ENCODE measurements around the gene ERC1. TPM values are rescaled to one million over a fixed set of nuclear protein-coding genes. Genes with fewer than 3 reads are reported as not detected.

ERC1 gene
- total RNA-seq, 5 donors from 2014 or later (not counting 1 experiment from before 2014, with no cell fraction given): 41.8 to 68.0 (median 46.5) TPM

DNA sequence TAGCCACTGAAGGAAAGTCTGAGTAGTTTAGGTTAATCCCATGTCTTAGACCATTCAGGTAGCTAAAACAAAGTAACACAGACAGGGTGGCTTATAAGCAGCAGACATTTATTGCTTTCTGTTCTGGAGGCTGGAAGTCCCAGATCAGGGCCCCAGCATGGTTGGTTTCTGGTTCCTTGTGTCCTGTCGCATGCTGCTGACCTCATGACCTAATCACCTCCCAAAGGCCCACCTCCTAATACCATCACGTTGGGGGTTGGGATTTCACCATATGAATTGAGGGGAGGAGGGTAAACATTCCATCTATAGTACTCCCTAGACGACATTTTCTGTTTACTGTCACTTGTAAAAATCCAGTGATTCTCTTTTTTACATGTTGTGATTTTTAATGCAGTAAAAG, 454.8 kb downstream of the ERC1 start:
- no peak for ATAC-seq (replicated peaks in 1 of 4)
- H3K4me1 Mint-ChIP-seq: no peaks in the 10 kb centered on the region
- H3K9me3 Mint-ChIP-seq: no peaks in the 10 kb centered on the region
- DNase-seq: no peak
- H3K4me3 Mint-ChIP-seq: no peak overlapping the region
- no peak overlapping the region for H3K27ac Mint-ChIP-seq
- ChIA-PET POLR2A (no interaction called here), CTCF (interaction anchor here in 1 of 2 donors (1.0 kb wide), 1 partner anchor 327 kb away, joined by 4 read pairs; no protein-coding TSS in a partner anchor)
- no CpG with 5 or more reads among the region's 3 CpGs for WGBS (ENCODE audit: insufficient coverage)
- Histone ChIP-seq H3K27ac (ENCODE audit: low read length) (no peak overlapping the region), H3K4me3 (ENCODE audit: control insufficient read depth in 1 of 2, extremely low read depth in 1 of 2, low read length in 1 of 2) (no peak overlapping the region), H3K27me3 (replicated peaks in 1 of 2; ENCODE audit: control insufficient read depth in 2 of 2, extremely low read depth in 1 of 2, insufficient read depth in 2 of 2, low read length in 1 of 2) (no peaks in the 10 kb centered on the region), H3K9me3 (no peaks in the 10 kb centered on the region), H3K4me1 (ENCODE audit: control insufficient read depth in 1 of 2, extremely low read depth in 1 of 2, insufficient read depth in 2 of 2, low read length in 2 of 2) (no peaks in the 10 kb centered on the region), H3K36me3 (ENCODE audit: control insufficient read depth in 2 of 2, extremely low read depth in 1 of 2, insufficient read depth in 1 of 2, low read length in 1 of 2) (peaks cover 5 to 6% of the 10 kb centered on the region in 2 donors)
- H3K36me3 Mint-ChIP-seq: peaks cover 49% of the 10 kb centered on the region
- H3K27me3 Mint-ChIP-seq: no peaks in the 10 kb centered on the region

DNA sequence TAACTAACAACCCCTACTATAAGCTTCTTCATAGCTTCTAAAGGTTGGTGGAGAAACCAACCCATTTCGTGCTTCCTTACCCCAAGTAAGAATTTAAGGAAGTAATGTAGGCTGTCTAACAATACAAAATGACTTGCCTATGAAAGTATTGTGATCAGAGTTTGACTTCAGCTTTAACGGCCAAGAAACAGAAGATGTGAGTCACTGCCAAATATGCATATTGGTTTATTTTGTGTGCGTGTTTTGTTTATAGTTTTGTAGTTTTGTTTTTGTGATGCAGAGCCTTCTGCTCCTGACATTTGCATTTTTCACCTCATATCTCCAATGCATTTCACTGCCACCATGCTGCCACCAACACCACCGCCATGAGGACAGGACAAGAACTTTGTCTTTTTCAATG, 457.3 kb downstream of the ERC1 start:
- H3K27me3 Mint-ChIP-seq: no peaks in the 10 kb centered on the region
- no peak for DNase-seq
- CTCF ChIA-PET: interaction anchor here in 1 of 2 donors (0.6 kb wide), 1 partner anchor 342 kb away, joined by 3 read pairs; no protein-coding TSS in a partner anchor
- H3K27ac Mint-ChIP-seq: no peak overlapping the region
- H3K27me3 ChIP-seq (replicated peaks in 1 of 2; ENCODE audit: control insufficient read depth in 2 of 2, extremely low read depth in 1 of 2, insufficient read depth in 2 of 2, low read length in 1 of 2): no peaks in the 10 kb centered on the region
- no peak overlapping the region for H3K27ac ChIP-seq (ENCODE audit: low read length)
- WGBS (ENCODE audit: insufficient coverage): 94% methylated on average over 2 of the region's 4 CpGs
- peaks cover 6 to 7% of the 10 kb centered on the region in 2 donors for H3K36me3 ChIP-seq (ENCODE audit: control insufficient read depth in 2 of 2, extremely low read depth in 1 of 2, insufficient read depth in 1 of 2, low read length in 1 of 2)
- H3K36me3 Mint-ChIP-seq: peaks cover 67% of the 10 kb centered on the region
- H3K4me3 ChIP-seq (ENCODE audit: control insufficient read depth in 1 of 2, extremely low read depth in 1 of 2, low read length in 1 of 2): no peak overlapping the region
- H3K4me1 Mint-ChIP-seq: no peaks in the 10 kb centered on the region
- H3K9me3 Mint-ChIP-seq: no peaks in the 10 kb centered on the region
- POLR2A ChIA-PET: no interaction called here
- H3K4me3 Mint-ChIP-seq: no peak overlapping the region
- H3K9me3 ChIP-seq: no peaks in the 10 kb centered on the region
- H3K4me1 ChIP-seq (ENCODE audit: control insufficient read depth in 1 of 2, extremely low read depth in 1 of 2, insufficient read depth in 2 of 2, low read length in 2 of 2): no peaks in the 10 kb centered on the region
- ATAC-seq (replicated peaks in 1 of 4): no peak

DNA sequence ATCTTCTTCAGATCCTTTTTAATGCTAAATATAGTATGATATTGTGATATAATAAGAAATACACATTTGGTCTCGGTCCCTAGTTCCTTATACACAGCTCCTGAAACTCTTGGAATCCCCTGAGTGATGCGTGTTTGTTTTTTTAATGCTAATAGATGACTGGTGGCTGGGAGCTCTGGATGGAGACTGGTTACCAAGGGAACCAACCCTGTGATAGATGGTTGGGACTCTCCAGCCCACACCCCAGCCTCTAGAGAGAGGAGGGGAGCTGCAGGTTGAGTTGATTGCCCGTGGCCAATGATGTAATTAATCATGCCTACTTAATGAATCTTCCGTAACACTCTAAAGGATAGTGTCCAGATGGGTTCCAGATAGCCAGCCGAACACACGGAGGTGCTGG, 462.8 kb downstream of the ERC1 start:
- no peaks in the 10 kb centered on the region for H3K9me3 Mint-ChIP-seq
- CTCF ChIA-PET: no interaction called here
- H3K27ac Mint-ChIP-seq: no peak overlapping the region
- H3K27ac ChIP-seq (ENCODE audit: low read length): no peak overlapping the region
- H3K4me1 ChIP-seq (ENCODE audit: control insufficient read depth in 1 of 2, extremely low read depth in 1 of 2, insufficient read depth in 2 of 2, low read length in 2 of 2): no peaks in the 10 kb centered on the region
- POLR2A ChIA-PET: no interaction called here
- H3K27me3 ChIP-seq (replicated peaks in 1 of 2; ENCODE audit: control insufficient read depth in 2 of 2, extremely low read depth in 1 of 2, insufficient read depth in 2 of 2, low read length in 1 of 2): no peaks in the 10 kb centered on the region
- H3K4me3 Mint-ChIP-seq: no peak overlapping the region
- H3K27me3 Mint-ChIP-seq: no peaks in the 10 kb centered on the region
- no peaks in the 10 kb centered on the region for H3K4me1 Mint-ChIP-seq
- H3K36me3 Mint-ChIP-seq: peaks cover 59% of the 10 kb centered on the region
- 100% methylated on average over 2 of the region's 6 CpGs for WGBS (ENCODE audit: insufficient coverage)
- no peaks in the 10 kb centered on the region for H3K9me3 ChIP-seq
- no peak overlapping the region for H3K4me3 ChIP-seq (ENCODE audit: control insufficient read depth in 1 of 2, extremely low read depth in 1 of 2, low read length in 1 of 2)
- DNase-seq (no peak), ATAC-seq (replicated peaks in 1 of 4) (no peak)
- peaks cover 1 to 2% of the 10 kb centered on the region in 2 donors for H3K36me3 ChIP-seq (ENCODE audit: control insufficient read depth in 2 of 2, extremely low read depth in 1 of 2, insufficient read depth in 1 of 2, low read length in 1 of 2)

DNA sequence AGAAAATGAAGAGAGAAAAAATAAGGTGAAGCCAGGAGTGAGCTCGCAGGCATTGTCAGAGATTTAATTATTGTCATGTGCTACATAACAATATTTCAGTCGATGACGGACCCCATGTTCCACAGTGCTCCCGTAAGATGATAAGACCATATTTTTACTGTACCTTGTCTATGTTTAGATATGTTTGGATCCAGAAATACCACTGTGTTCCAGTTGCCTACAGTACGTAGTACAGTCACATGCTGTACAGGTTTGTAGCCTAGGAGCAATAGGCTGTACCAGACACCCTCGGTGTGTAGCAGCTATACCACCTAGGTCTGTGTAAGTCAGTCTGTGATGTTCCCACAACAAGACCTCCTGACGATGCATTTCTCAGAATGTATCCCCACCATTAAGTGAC, 465.9 kb downstream of the ERC1 start:
- WGBS (ENCODE audit: insufficient coverage): 90% methylated on average over 4 of the region's 7 CpGs
- Mint-ChIP-seq H3K27ac (no peak overlapping the region), H3K9me3 (no peaks in the 10 kb centered on the region), H3K4me3 (no peak overlapping the region), H3K36me3 (peaks cover 40% of the 10 kb centered on the region), H3K27me3 (no peaks in the 10 kb centered on the region), H3K4me1 (no peaks in the 10 kb centered on the region)
- Histone ChIP-seq H3K27me3 (replicated peaks in 1 of 2; ENCODE audit: control insufficient read depth in 2 of 2, extremely low read depth in 1 of 2, insufficient read depth in 2 of 2, low read length in 1 of 2) (no peaks in the 10 kb centered on the region), H3K9me3 (no peaks in the 10 kb centered on the region), H3K4me3 (ENCODE audit: control insufficient read depth in 1 of 2, extremely low read depth in 1 of 2, low read length in 1 of 2) (no peak overlapping the region), H3K27ac (ENCODE audit: low read length) (no peak overlapping the region), H3K36me3 (ENCODE audit: control insufficient read depth in 2 of 2, extremely low read depth in 1 of 2, insufficient read depth in 1 of 2, low read length in 1 of 2) (peaks cover 0 to under 1% of the 10 kb centered on the region in 2 donors), H3K4me1 (ENCODE audit: control insufficient read depth in 1 of 2, extremely low read depth in 1 of 2, insufficient read depth in 2 of 2, low read length in 2 of 2) (no peaks in the 10 kb centered on the region)
- ATAC-seq (replicated peaks in 1 of 4) (no peak), DNase-seq (no peak)
- POLR2A ChIA-PET: interaction anchor here in 1 of 2 donors (0.6 kb wide), 1 partner anchor 63 kb away, joined by 13 read pairs; no protein-coding TSS in a partner anchor
- CTCF ChIA-PET: no interaction called here

DNA sequence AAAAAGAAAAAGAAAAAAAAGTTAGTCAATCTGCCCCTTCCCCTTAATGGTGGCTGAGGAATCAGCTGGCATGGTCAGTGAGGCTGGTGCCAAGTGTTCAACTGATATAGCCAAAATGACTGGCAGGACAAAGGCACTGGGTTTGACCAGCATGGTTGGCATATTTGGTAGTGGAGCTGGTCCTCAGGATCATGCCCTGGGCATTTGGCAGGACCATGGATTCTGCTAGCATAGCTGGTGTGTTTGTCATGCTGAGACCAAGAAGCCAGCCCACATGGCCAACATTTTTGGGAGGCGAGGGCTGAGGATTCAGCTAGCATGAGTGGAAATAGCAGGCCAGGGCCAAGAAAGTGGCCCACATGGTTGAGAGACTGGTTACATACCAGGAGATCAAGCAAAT, 466.9 kb downstream of the ERC1 start:
- no peaks in the 10 kb centered on the region for H3K36me3 ChIP-seq (ENCODE audit: control insufficient read depth in 2 of 2, extremely low read depth in 1 of 2, insufficient read depth in 1 of 2, low read length in 1 of 2)
- ATAC-seq (replicated peaks in 1 of 4) (no peak), DNase-seq (no peak)
- no peak overlapping the region for H3K4me3 ChIP-seq (ENCODE audit: control insufficient read depth in 1 of 2, extremely low read depth in 1 of 2, low read length in 1 of 2)
- POLR2A ChIA-PET: no interaction called here
- Mint-ChIP-seq H3K36me3 (peaks cover 31% of the 10 kb centered on the region), H3K9me3 (no peaks in the 10 kb centered on the region), H3K27me3 (no peaks in the 10 kb centered on the region), H3K27ac (no peak overlapping the region), H3K4me1 (no peaks in the 10 kb centered on the region), H3K4me3 (no peak overlapping the region)
- CTCF ChIA-PET: interaction anchor here in 1 of 2 donors (1.0 kb wide), 1 partner anchor 10 kb away, joined by 5 read pairs; no protein-coding TSS in a partner anchor
- H3K9me3 ChIP-seq: no peaks in the 10 kb centered on the region
- WGBS (ENCODE audit: insufficient coverage): no CpG with 5 or more reads among the region's 1 CpG
- H3K27me3 ChIP-seq (replicated peaks in 1 of 2; ENCODE audit: control insufficient read depth in 2 of 2, extremely low read depth in 1 of 2, insufficient read depth in 2 of 2, low read length in 1 of 2): no peaks in the 10 kb centered on the region
- no peaks in the 10 kb centered on the region for H3K4me1 ChIP-seq (ENCODE audit: control insufficient read depth in 1 of 2, extremely low read depth in 1 of 2, insufficient read depth in 2 of 2, low read length in 2 of 2)
- H3K27ac ChIP-seq (ENCODE audit: low read length): no peak overlapping the region

DNA sequence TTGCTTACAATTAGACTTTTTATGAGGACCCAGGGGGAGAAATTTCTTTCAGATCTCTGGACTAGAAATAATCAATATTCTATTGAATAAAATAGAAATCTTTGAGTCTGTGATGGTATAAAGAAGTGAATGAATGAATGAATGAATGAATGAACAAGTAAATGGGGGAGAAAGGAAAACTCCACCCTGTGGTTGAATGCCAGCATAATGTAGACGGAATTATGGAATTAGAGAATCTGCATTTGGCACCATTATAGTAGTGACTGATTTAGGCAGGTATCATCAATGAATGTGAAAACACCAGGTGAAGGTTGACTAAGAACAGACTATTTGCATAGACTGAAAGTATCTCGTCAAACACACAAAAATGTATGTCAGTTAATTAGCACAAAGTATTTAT, 468.3 kb downstream of the ERC1 start:
- Mint-ChIP-seq H3K27me3 (no peaks in the 10 kb centered on the region), H3K4me3 (no peak overlapping the region), H3K9me3 (no peaks in the 10 kb centered on the region), H3K27ac (no peak overlapping the region), H3K4me1 (no peaks in the 10 kb centered on the region), H3K36me3 (peaks cover 21% of the 10 kb centered on the region)
- WGBS (ENCODE audit: insufficient coverage): no CpG with 5 or more reads among the region's 2 CpGs
- H3K9me3 ChIP-seq: no peaks in the 10 kb centered on the region
- DNase-seq: no peak
- H3K4me1 ChIP-seq (ENCODE audit: control insufficient read depth in 1 of 2, extremely low read depth in 1 of 2, insufficient read depth in 2 of 2, low read length in 2 of 2): no peaks in the 10 kb centered on the region
- no peaks in the 10 kb centered on the region for H3K36me3 ChIP-seq (ENCODE audit: control insufficient read depth in 2 of 2, extremely low read depth in 1 of 2, insufficient read depth in 1 of 2, low read length in 1 of 2)
- POLR2A ChIA-PET: no interaction called here
- no peak overlapping the region for H3K27ac ChIP-seq (ENCODE audit: low read length)
- no peak for ATAC-seq (replicated peaks in 1 of 4)
- H3K4me3 ChIP-seq (ENCODE audit: control insufficient read depth in 1 of 2, extremely low read depth in 1 of 2, low read length in 1 of 2): no peak overlapping the region
- H3K27me3 ChIP-seq (replicated peaks in 1 of 2; ENCODE audit: control insufficient read depth in 2 of 2, extremely low read depth in 1 of 2, insufficient read depth in 2 of 2, low read length in 1 of 2): no peaks in the 10 kb centered on the region
- CTCF ChIA-PET: no interaction called here

Data from T-cell (primary cell).